G401.6 (cell line): ENCODE results near the gene KAZALD1.

Experiments
- FAIRE-seq: peaks from 2 replicates; lab custom pipeline; 2012; peaks lifted over from hg19 to GRCh38; lab: Jason Lieb, UNC

Gene KAZALD1

GRCh38 chr10:101095550-101096213 lies 33.9 kb downstream of the KAZALD1 start:
- peak; percentile 93 for FAIRE-seq

GRCh38 chr10:101096378-101096777 lies 34.6 kb downstream of the KAZALD1 start:
- FAIRE-seq, result no peak

GRCh38 chr10:101097881-101098280 lies 36.1 kb downstream of the KAZALD1 start:
- FAIRE-seq, result no peak

- FAIRE-seq, result no peak
Measured at GRCh38 chr10:101099901-101100300, 38.1 kb downstream of the KAZALD1 start.

GRCh38 chr10:101101372-101101881 lies 39.6 kb downstream of the KAZALD1 start:
- FAIRE-seq, result no peak

- no peak for FAIRE-seq
Measured at GRCh38 chr10:101103430-101103829, 41.6 kb downstream of the KAZALD1 start.

- FAIRE-seq, result no peak
Measured at GRCh38 chr10:101106351-101106750, 44.6 kb downstream of the KAZALD1 start.

- FAIRE-seq, result no peak
Measured at GRCh38 chr10:101107771-101108170, 46.0 kb downstream of the KAZALD1 start.

- no peak for FAIRE-seq
Measured at GRCh38 chr10:101110856-101111523, 49.2 kb downstream of the KAZALD1 start.

- no peak for FAIRE-seq
Measured at GRCh38 chr10:101111547-101111946, 49.8 kb downstream of the KAZALD1 start.

GRCh38 chr10:101112799-101113594 lies 51.2 kb downstream of the KAZALD1 start:
- FAIRE-seq, result no peak

- no peak for FAIRE-seq
Measured at GRCh38 chr10:101113890-101114403, 52.2 kb downstream of the KAZALD1 start.

GRCh38 chr10:101114646-101115045 lies 52.9 kb downstream of the KAZALD1 start:
- FAIRE-seq, result no peak
